ENCODE results near the gene SLC26A11.
"Not testable (repeated sequence)": the region's sequence is repeated elsewhere in the genome, so short reads cannot be mapped to it uniquely, and the experiment has no call there.

The SLC26A11 gene

GRCh38 chr17:80287806-80288567 lies 67.8 kb downstream of the SLC26A11 start:
- intact Hi-C loops (cut with DNase I): no loop called here
- peak in 30 of 42 donors; percentile 7 to 68 (median 44) for DNase-seq

- no peak for DNase-seq
- intact Hi-C loops (cut with DNase I): no loop called here
Observed at GRCh38 chr17:80289616-80290015, 69.4 kb downstream of the SLC26A11 start.

GRCh38 chr17:80290156-80290555 lies 69.9 kb downstream of the SLC26A11 start:
- intact Hi-C loops (cut with DNase I): no loop called here
- no peak for DNase-seq

DNA sequence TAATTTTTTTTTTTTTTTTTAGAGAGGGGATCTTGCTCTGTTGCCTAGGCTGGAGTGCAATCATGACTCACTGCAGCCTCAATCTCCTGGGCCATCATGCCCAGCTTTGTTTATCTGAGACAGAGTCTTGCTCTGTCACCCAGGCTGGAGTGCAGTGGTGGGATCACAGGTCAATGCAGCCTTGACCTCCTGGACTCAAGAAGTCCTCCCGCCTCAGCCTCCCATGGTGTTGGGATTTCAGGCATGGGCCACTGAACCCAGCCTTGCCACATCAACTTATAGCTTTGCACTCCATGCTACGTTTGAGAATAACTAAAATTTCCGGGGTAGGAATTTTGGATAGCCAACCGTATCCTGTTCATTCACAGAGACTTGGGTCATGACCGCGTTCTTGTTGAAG lies 71.0 kb downstream of the SLC26A11 start:
- no peak for DNase-seq
- intact Hi-C loops (cut with DNase I): no loop called here

DNA sequence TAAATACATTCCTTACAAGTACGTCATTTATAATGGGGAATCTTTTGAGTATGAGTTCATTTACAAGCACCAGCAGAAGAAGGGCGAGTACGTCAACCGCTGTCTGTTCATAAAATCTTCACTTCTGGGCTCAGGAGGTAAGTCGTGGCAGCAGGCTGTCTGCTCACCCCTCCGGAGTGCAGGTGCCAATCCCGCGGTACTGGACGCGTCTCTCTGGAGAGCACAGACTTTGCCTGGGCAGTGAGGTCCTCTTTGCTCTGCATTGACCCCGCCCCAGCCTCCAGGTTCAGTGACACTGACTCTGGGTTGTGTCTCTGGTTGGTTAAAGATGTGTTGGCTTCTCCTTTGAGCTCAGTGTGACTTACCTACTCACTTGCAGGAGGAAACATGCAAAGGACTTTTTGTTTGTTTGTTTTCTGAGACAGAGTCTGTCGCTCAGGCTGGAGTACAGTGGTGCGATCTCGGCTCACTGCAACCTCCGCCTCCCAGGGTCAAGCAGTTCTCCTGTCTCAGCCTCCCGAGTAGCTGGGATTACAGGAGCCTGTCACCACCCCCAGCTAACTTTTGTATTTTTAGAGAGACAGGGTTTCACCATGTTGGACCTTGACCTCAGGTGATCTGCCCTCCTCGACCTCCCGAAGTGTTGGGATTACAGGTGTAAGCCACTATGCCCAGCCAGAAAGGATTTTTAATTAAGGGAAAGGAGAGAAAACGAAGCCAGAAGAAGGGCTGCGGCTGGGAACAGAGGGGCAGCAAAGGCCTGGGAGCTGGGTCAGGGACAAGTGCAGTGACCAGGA lies 71.7 kb downstream of the SLC26A11 start:
- no peak for DNase-seq
- intact Hi-C loops (cut with DNase I): no loop called here

DNA sequence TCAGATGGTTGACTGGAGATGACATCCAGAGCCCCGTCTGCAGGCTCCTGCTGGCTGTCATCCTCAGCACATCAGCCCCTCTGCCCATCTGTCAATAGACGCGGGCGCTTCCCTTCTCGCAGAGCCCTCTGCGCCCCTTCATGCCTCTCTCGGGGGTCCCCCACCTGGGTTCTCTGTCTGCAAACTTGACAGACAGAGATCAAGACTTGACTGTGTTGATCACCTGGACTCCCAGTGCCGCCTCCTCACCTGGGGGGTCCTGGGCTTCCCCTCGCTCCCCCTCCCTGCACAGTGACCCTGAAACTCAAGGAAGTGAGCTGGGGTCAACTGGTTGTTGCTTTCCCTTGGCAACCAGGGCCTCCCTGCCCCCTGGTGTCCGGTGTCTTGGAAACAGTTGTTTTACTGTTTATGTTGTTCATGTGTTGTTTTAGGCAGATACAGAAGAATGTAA lies 72.3 kb downstream of the SLC26A11 start:
- no peak for DNase-seq
- intact Hi-C loops (cut with DNase I): no loop called here

DNA sequence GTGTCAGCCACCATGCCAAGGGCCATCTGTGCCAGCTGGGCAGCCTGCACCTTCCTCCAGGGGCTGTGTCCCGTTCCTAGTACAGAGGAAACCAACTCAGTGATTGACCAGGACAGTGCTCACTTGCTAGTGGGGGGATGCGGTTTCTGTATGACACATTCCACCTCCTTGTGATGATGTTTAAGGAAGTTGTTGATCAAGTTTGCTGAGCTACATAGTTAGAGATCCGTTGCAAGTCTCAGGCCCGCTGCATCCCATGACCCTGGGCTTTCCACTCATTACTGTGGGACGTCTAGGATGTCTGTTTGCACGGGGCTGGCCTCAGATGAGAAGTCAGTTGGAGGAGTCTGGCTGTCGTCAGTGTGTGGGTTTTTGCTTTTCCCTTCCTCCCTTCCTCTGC lies 74.0 kb downstream of the SLC26A11 start:
- peak in 15 of 42 donors; percentile 9 to 52 (median 33) for DNase-seq

DNA sequence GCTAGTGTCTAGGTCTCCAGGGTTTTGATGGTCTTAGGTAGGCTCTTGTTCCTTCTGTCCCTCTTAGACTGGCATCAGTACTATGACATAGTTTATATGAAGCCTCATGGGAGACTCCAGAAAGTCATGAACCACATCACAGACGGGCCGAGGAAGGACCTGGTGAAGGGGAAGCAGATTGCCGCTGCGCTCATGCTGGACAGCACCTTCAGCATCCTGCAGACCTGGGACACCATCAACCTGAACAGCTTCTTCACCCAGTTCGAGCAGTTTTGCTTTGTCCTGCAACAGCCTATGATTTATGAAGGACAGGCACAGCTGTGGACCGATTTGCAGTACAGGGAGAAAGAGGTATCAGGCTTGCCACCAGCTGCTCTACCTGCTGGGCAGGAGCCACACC lies 74.4 kb downstream of the SLC26A11 start:
- intact Hi-C loops (cut with DNase I): no loop called here
- DNase-seq: no peak

More for the DNA sequence above, 74.0 kb downstream of the SLC26A11 start:
- intact Hi-C loops (cut with DNase I): no loop called here

DNA sequence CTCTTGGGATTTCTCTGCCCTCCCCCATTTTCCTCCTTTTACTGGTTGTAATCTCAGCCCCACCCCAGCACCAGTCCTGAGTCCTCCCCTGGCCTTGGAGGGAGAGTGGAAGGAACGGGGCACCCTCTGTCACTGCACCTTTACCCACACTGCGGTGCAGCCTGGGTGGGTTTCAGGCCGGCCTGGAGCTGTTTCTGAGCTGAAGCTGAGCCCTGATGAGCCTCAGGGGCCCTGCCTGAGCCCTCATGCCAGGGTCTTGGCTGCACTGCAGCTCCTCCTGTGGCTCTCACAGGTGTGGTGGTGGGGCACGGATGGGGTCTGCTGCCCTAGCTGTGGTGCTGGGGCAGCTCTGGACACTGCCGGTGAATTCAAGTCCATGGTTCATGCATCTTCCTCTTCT lies 74.9 kb downstream of the SLC26A11 start:
- intact Hi-C loops (cut with DNase I): no loop called here
- no peak for DNase-seq

- no peak for DNase-seq
- intact Hi-C loops (cut with DNase I): no loop called here
Observed at GRCh38 chr17:80295559-80295958, 75.3 kb downstream of the SLC26A11 start.

DNA sequence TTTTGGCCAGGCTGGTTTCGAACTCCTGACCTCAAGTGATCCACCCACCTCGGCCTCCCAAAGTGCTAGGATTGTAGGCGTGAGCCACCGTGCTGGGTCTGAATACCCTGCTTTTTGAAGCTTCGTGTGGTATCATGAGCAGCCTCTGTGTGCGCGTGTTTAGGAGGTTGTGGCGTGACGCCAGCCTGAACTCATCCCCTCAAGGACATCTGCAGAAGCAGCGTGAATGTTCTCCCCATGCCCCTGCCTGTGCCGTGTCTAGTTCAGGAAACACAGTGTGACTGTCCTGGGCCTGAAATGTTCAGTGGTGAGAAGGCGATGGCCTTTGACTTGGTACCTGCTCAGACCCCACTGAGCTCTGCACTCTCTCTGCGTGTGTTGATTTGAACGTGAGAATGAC lies 76.0 kb downstream of the SLC26A11 start:
- intact Hi-C loops (cut with DNase I): no loop called here
- no peak for DNase-seq

- no peak for DNase-seq
- intact Hi-C loops (cut with DNase I): no loop called here
Observed at GRCh38 chr17:80297996-80298560, 77.9 kb downstream of the SLC26A11 start.

- intact Hi-C loops (cut with DNase I); DNase-seq: not testable (repeated sequence)
Observed at GRCh38 chr17:80299350-80300100, 79.3 kb downstream of the SLC26A11 start.

DNA sequence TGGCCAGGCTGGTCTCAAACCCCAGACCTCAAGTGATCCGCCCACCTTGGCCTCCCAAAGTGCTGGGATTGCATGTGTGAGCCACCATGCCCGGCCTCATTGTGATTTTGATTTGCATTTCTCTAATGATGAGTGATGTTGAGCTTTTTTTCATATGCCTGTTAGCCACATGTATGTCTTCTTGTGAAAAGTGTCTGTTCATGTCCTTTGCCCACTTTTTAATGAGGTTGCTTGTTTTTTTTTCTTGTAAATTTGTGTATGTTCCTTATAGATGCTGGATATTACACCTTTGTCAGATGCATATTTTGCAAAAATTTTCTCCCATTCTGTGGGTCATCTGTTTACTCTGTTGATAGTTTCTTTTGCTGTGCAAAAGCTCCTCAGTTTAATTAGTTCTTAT lies 80.5 kb downstream of the SLC26A11 start:
- intact Hi-C loops (cut with DNase I): not testable (repeated sequence)

More for the DNA sequence above, 80.5 kb downstream of the SLC26A11 start:
- DNase-seq: not testable (repeated sequence)
